Measurements from ENCODE around the gene ALDH1A2.
"Not testable (repeated sequence)": the region's sequence is repeated elsewhere in the genome, so short reads cannot be mapped to it uniquely, and the experiment has no call there.

ALDH1A2 gene

GRCh38 chr15:58040150-58040549 lies 25.4 kb downstream of the ALDH1A2 start:
- no peak for DNase-seq (ENCODE audit: low spot score)

GRCh38 chr15:58039079-58040035 lies 26.2 kb downstream of the ALDH1A2 start:
- DNase-seq (ENCODE audit: low spot score): no peak

GRCh38 chr15:58038426-58039078 lies 27.0 kb downstream of the ALDH1A2 start:
- no peak for DNase-seq (ENCODE audit: low spot score)

- DNase-seq (ENCODE audit: low spot score): no peak
Observed at GRCh38 chr15:58037723-58038301, 27.7 kb downstream of the ALDH1A2 start.

GRCh38 chr15:58036579-58036978 lies 28.9 kb downstream of the ALDH1A2 start:
- DNase-seq (ENCODE audit: low spot score): no peak

GRCh38 chr15:58028392-58028791 lies 37.1 kb downstream of the ALDH1A2 start:
- DNase-seq (ENCODE audit: low spot score): not testable (repeated sequence)

- no peak for DNase-seq (ENCODE audit: low spot score)
Observed at GRCh38 chr15:58026552-58026951, 39.0 kb downstream of the ALDH1A2 start.

- DNase-seq (ENCODE audit: low spot score): no peak
Observed at GRCh38 chr15:58026051-58026450, 39.5 kb downstream of the ALDH1A2 start.

- DNase-seq (ENCODE audit: low spot score): no peak
Observed at GRCh38 chr15:58021332-58022230, 43.9 kb downstream of the ALDH1A2 start.

GRCh38 chr15:58019503-58020376 lies 45.8 kb downstream of the ALDH1A2 start:
- no peak for DNase-seq (ENCODE audit: low spot score)

- DNase-seq (ENCODE audit: low spot score): no peak
Observed at GRCh38 chr15:58017869-58018268, 47.6 kb downstream of the ALDH1A2 start.

GRCh38 chr15:58016581-58017175 lies 48.8 kb downstream of the ALDH1A2 start:
- DNase-seq (ENCODE audit: low spot score): no peak

GRCh38 chr15:58015565-58015964 lies 49.9 kb downstream of the ALDH1A2 start:
- DNase-seq (ENCODE audit: low spot score): no peak

- no peak for DNase-seq (ENCODE audit: low spot score)
Observed at GRCh38 chr15:58014470-58014869, 51.0 kb downstream of the ALDH1A2 start.

- DNase-seq (ENCODE audit: low spot score): no peak
Observed at GRCh38 chr15:58014040-58014439, 51.5 kb downstream of the ALDH1A2 start.

GRCh38 chr15:58010983-58011382 lies 54.5 kb downstream of the ALDH1A2 start:
- DNase-seq (ENCODE audit: low spot score): no peak

- no peak for DNase-seq (ENCODE audit: low spot score)
Observed at GRCh38 chr15:58003810-58004209, 61.7 kb downstream of the ALDH1A2 start.

- no peak for DNase-seq (ENCODE audit: low spot score)
Observed at GRCh38 chr15:58002338-58003126, 63.0 kb downstream of the ALDH1A2 start.

- not testable (repeated sequence) for DNase-seq (ENCODE audit: low spot score)
Observed at GRCh38 chr15:57999699-58000098, 65.8 kb downstream of the ALDH1A2 start.

- DNase-seq (ENCODE audit: low spot score): no peak
Observed at GRCh38 chr15:57996561-57996960, 69.0 kb downstream of the ALDH1A2 start.
